ENCODE data around the gene GMPPA. TPM values are rescaled to one million over a fixed set of nuclear protein-coding genes. Genes with fewer than 3 reads are reported as not detected.

The GMPPA gene
- polyA plus RNA-seq, 1 donor, result 26.9 TPM

Other genes starting within 250 kb of the GMPPA start
- 0.31 TPM for gene TUBA4B, start 245.6 kb upstream of the GMPPA start, polyA plus RNA-seq (ENCODE audit: insufficient read length)
- 112 TPM for gene TUBA4A, start 245.0 kb upstream of the GMPPA start, polyA plus RNA-seq (ENCODE audit: insufficient read length)
- gene DNAJB2, start 219.5 kb upstream of the GMPPA start, polyA plus RNA-seq (ENCODE audit: insufficient read length), result 97.8 TPM
- 0.12 TPM for gene PTPRN, start 189.5 kb upstream of the GMPPA start, polyA plus RNA-seq (ENCODE audit: insufficient read length)
- gene RESP18, start 166.1 kb upstream of the GMPPA start, polyA plus RNA-seq (ENCODE audit: insufficient read length), result not detected
- gene DNPEP, start 111.0 kb upstream of the GMPPA start, polyA plus RNA-seq (ENCODE audit: insufficient read length), result 40.9 TPM
- 5,382 TPM for gene DES, start 80.5 kb upstream of the GMPPA start, polyA plus RNA-seq (ENCODE audit: insufficient read length)
- 208 TPM for gene SPEG, start 64.0 kb upstream of the GMPPA start, polyA plus RNA-seq (ENCODE audit: insufficient read length)
- 0.48 TPM for gene ASIC4, start 15.6 kb downstream of the GMPPA start, polyA plus RNA-seq (ENCODE audit: insufficient read length)
- 58.2 TPM for gene CHPF, start 44.9 kb downstream of the GMPPA start, polyA plus RNA-seq (ENCODE audit: insufficient read length)
- 3.6 TPM for gene TMEM198, start 45.1 kb downstream of the GMPPA start, polyA plus RNA-seq (ENCODE audit: insufficient read length)
- gene OBSL1, start 72.6 kb downstream of the GMPPA start, polyA plus RNA-seq (ENCODE audit: insufficient read length), result 183 TPM
- gene INHA, start 73.4 kb downstream of the GMPPA start, polyA plus RNA-seq (ENCODE audit: insufficient read length), result 0.97 TPM
- gene STK11IP, start 99.0 kb downstream of the GMPPA start, polyA plus RNA-seq (ENCODE audit: insufficient read length), result 17.6 TPM
- gene SLC4A3, start 128.7 kb downstream of the GMPPA start, polyA plus RNA-seq (ENCODE audit: insufficient read length), result 12.8 TPM

Measured in hindlimb muscle (tissue), 1 donor.